HepG2 (cell line): ENCODE results near the gene CTDSP2. TPM values are rescaled to one million over a fixed set of nuclear protein-coding genes. Genes with fewer than 3 reads are reported as not detected.

Experiments
- ARID4A ChIP-seq: sonication (generic); formaldehyde crosslinking; IDR thresholded peaks from 2 replicates; pipeline ENCODE4 v1.5.0; 2020; ENCODE audit warnings: mild to moderate bottlenecking, missing genetic modification reagents, borderline replicate concordance
- GATAD1 ChIP-seq: IDR thresholded peaks from 2 replicates; pipeline ENCODE4 v1.6.1; 2016; ENCODE audit warnings: missing genetic modification reagents, missing compliant biosample characterization
- HIC2 ChIP-seq: sonication (generic); formaldehyde crosslinking; IDR thresholded peaks from 2 replicates; pipeline ENCODE4 v1.9.0; 2022; ENCODE audit warnings: low read depth, missing genetic modification reagents
- MIER2 ChIP-seq: IDR thresholded peaks from 2 replicates; pipeline ENCODE4 v1.6.1; 2016; ENCODE audit warnings: missing biosample characterization, missing genetic modification reagents
- NFE2L2 ChIP-seq: fragments of 150-350 bp; IDR thresholded peaks from 2 replicates; pipeline ENCODE4 v1.6.1; 2014; ENCODE audit warnings: low read length
- NFIC ChIP-seq: IDR thresholded peaks from 2 replicates; pipeline ENCODE4 v1.6.1; 2012; ENCODE audit warnings: mild to moderate bottlenecking, low read length, inconsistent platforms
- POLR2AphosphoS5 ChIP-seq: IDR thresholded peaks from 2 replicates; pipeline ENCODE4 v1.6.1; 2012; ENCODE audit warnings: low read depth, low read length
- RARA ChIP-seq: IDR thresholded peaks from 2 replicates; pipeline ENCODE4 v1.6.1; 2016; ENCODE audit warnings: missing genetic modification reagents, missing compliant biosample characterization
- SRSF9 ChIP-seq: fragments of 200-400 bp; formaldehyde crosslinking; IDR thresholded peaks from 2 replicates; pipeline ENCODE4 v1.6.1; 2018; ENCODE audit warnings: borderline replicate concordance, mild to moderate bottlenecking, low read depth, low read length; ENCODE audit not compliant: insufficient read depth, poor library complexity, severe bottlenecking
- ZNF17 ChIP-seq: sonication (generic); formaldehyde crosslinking; IDR thresholded peaks from 2 replicates; pipeline ENCODE4 v1.5.0; 2020; ENCODE audit warnings: mild to moderate bottlenecking, missing genetic modification reagents
- ZNF609 ChIP-seq: sonication (generic); formaldehyde crosslinking; IDR thresholded peaks from 2 replicates; pipeline ENCODE4 v1.4.0; 2020; ENCODE audit warnings: mild to moderate bottlenecking, missing genetic modification reagents, borderline replicate concordance
- ZNF619 ChIP-seq: sonication (generic); formaldehyde crosslinking; IDR thresholded peaks from 2 replicates; pipeline ENCODE4 v1.4.0; 2020; ENCODE audit warnings: mild to moderate bottlenecking, missing genetic modification reagents
- polyA plus RNA-seq, 8 experiments: library from polyadenylated mRNA; depleted of rRNA in 3 of 8; stranded (reverse) in 7 of 8; unstranded in 1 of 8; fragments of >200 nt; fragmentation: Illumina TruSeq in 4 of 8; extraction: Trizol in 4 of 8; gene quantifications; 2 replicates each; pipeline versions ENCODE4 v1.2.1 to v1.2.3, GENCODE V29; 2011 to 2016; ENCODE audit warnings: low read depth in 4 of 8, missing spikeins in 1 of 8, mixed read lengths in 1 of 8; ENCODE audit not compliant: insufficient read depth in 1 of 8
- total RNA-seq, 5 experiments: library from RNA; depleted of rRNA; stranded (reverse); fragments of >200 nt; fragmentation: Illumina TruSeq; extraction: Trizol; gene quantifications; 2 replicates each; pipeline ENCODE4 v1.2.3, GENCODE V29; 2016; ENCODE audit warnings: low read depth in 1 of 5
- TF ChIP-seq, protein P1 (sequence below): IDR thresholded peaks from 2 replicates; pipeline ENCODE4 v1.6.1; 2016; ENCODE audit warnings: mild to moderate bottlenecking, missing biosample characterization, missing genetic modification reagents
- TF ChIP-seq, protein P2 (sequence below): sonication (generic); formaldehyde crosslinking; IDR thresholded peaks from 2 replicates; pipeline ENCODE4 v1.5.1; 2020; ENCODE audit warnings: missing genetic modification reagents, mild to moderate bottlenecking, borderline replicate concordance

CTDSP2 gene
- total and polyA plus RNA-seq, 2 of the 13 experiments (the other 11 are each of a cell fraction or from before 2014, with no cell fraction given), result 38.1 to 82.5 TPM

- TF ChIP-seq ZNF609 (CRISPR knock-in tag), result peak; percentile 40; the same call in 1 of the 2 replicates
- peak; percentile 98 for TF ChIP-seq ARID4A (CRISPR knock-in tag)
- no peak for TF ChIP-seq SRSF9
- TF ChIP-seq, protein P1, sequence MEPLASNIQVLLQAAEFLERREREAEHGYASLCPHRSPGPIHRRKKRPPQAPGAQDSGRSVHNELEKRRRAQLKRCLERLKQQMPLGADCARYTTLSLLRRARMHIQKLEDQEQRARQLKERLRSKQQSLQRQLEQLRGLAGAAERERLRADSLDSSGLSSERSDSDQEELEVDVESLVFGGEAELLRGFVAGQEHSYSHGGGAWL (CRISPR knock-in tag), result peak; percentile 73
- TF ChIP-seq ZNF619 (CRISPR knock-in tag), result no peak
- TF ChIP-seq ZNF17, result no peak
- TF ChIP-seq, protein P2, sequence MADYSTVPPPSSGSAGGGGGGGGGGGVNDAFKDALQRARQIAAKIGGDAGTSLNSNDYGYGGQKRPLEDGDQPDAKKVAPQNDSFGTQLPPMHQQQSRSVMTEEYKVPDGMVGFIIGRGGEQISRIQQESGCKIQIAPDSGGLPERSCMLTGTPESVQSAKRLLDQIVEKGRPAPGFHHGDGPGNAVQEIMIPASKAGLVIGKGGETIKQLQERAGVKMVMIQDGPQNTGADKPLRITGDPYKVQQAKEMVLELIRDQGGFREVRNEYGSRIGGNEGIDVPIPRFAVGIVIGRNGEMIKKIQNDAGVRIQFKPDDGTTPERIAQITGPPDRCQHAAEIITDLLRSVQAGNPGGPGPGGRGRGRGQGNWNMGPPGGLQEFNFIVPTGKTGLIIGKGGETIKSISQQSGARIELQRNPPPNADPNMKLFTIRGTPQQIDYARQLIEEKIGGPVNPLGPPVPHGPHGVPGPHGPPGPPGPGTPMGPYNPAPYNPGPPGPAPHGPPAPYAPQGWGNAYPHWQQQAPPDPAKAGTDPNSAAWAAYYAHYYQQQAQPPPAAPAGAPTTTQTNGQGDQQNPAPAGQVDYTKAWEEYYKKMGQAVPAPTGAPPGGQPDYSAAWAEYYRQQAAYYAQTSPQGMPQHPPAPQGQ (CRISPR knock-in tag), result no peak
- peak; percentile 85 for TF ChIP-seq POLR2AphosphoS5
- TF ChIP-seq GATAD1 (CRISPR knock-in tag), result peak; percentile 99
- peak; percentile 32 for TF ChIP-seq RARA
- no peak for TF ChIP-seq NFIC
- no peak for TF ChIP-seq HIC2
- TF ChIP-seq NFE2L2, result no peak
- TF ChIP-seq MIER2 (CRISPR knock-in tag), result peak; percentile 43; the same call in 1 of the 2 replicates
These were observed 63.7 kb downstream of the CTDSP2 start, which contains the start of gene TSFM (continued) for GRCh38 chr12:57782608-57783465.
